A549 (cell line): Measurements from ENCODE around the gene HECTD4. TPM values are rescaled to one million over a fixed set of nuclear protein-coding genes. Genes with fewer than 3 reads are reported as not detected.
"Not testable (repeated sequence)": the region's sequence is repeated elsewhere in the genome, so short reads cannot be mapped to it uniquely, and the experiment has no call there.

Experiments used
- ATAC-seq, 2 experiments: fragments of 200-7000 bp in 1 of 2; fragments of >200 bp in 1 of 2; cut with Nextera tagmentation in 1 of 2; cut with Tn5 transposase in 1 of 2; 3 replicates each; pipeline versions ENCODE4 v1.8.0 to v1.9.1; 2018 to 2020; ENCODE audit warnings: mild to moderate bottlenecking in 1 of 2, moderate library complexity in 1 of 2
- CTCF ChIA-PET: fragments of 300-600 bp; sonication (Branson Sonifier 250); formaldehyde crosslinking; extraction: SDS; loops from one replicate; lab custom pipeline; 2021; ENCODE audit warnings: antibody characterized with exemption, inconsistent platforms; lab: Yijun Ruan, JAX
- POLR2A ChIA-PET: fragments of 350-600 bp; formaldehyde crosslinking; extraction: SDS; loops from one replicate; lab custom pipeline; 2021; ENCODE audit warnings: antibody characterized with exemption, inconsistent platforms; lab: Yijun Ruan, JAX
- DNase-seq, 2 experiments: peaks; one replicate each; pipeline versions ENCODE4 v3.0.0 to v3.0.0-alpha.2; 2011 to 2016; ENCODE audit warnings: low read depth in 1 of 2, low spot score in 1 of 2
- FAIRE-seq: peaks from 2 replicates; lab custom pipeline; 2011; peaks lifted over from hg19 to GRCh38; lab: Jason Lieb, UNC
- H3K27ac ChIP-seq, 2 experiments: fragments of >200 bp; sonication (Bioruptor Twin); formaldehyde crosslinking; 3 replicates each; pipeline ENCODE4 v1.5.1; 2016 to 2017
- H3K4me1 ChIP-seq: fragments of >200 bp; sonication (Bioruptor Twin); formaldehyde crosslinking; 3 replicates; pipeline ENCODE4 v1.6.1; 2016
- H3K4me2 ChIP-seq: fragments of >200 bp; sonication (Bioruptor Twin); formaldehyde crosslinking; 3 replicates; pipeline ENCODE4 v1.6.1; 2016
- H3K4me3 ChIP-seq: fragments of >200 bp; sonication (Bioruptor Twin); formaldehyde crosslinking; 3 replicates; pipeline ENCODE4 v1.5.1; 2016
- H3K9me3 ChIP-seq: fragments of >200 bp; sonication (Bioruptor Twin); formaldehyde crosslinking; 3 replicates; pipeline ENCODE4 v1.6.1; 2016
- CBX8 ChIP-seq: fragments of 200-600 bp; sonication (generic); IDR thresholded peaks from 2 replicates; pipeline ENCODE4 v1.6.1; 2016
- CEBPB ChIP-seq, 2 experiments: fragments of >200 bp in 1 of 2; sonication (Bioruptor Twin) in 1 of 2; formaldehyde crosslinking in 1 of 2; IDR thresholded peaks; 2 replicates each; pipeline ENCODE4 v1.6.1; 2012 to 2016
- E2F6 ChIP-seq: IDR thresholded peaks from 2 replicates; pipeline ENCODE4 v1.6.1; 2012; ENCODE audit warnings: low read depth, borderline replicate concordance
- EHMT2 ChIP-seq: fragments of 200-600 bp; sonication (generic); IDR thresholded peaks from 2 replicates; pipeline ENCODE4 v1.6.1; 2016; ENCODE audit warnings: antibody characterized with exemption, low read depth, mild to moderate bottlenecking, moderate library complexity
- EP300 ChIP-seq, 2 experiments: fragments of >200 bp; sonication (Bioruptor Twin); formaldehyde crosslinking; IDR thresholded peaks; 2 replicates in 1 of 2; 3 replicates in 1 of 2; pipeline ENCODE4 v1.6.1; 2016 to 2017
- FOSB ChIP-seq: fragments of 250-450 bp; sonication (Bioruptor Pico); IDR thresholded peaks from 2 replicates; pipeline ENCODE4 v1.5.0; 2020; ENCODE audit warnings: mild to moderate bottlenecking, moderate library complexity
- HDAC2 ChIP-seq: fragments of 200-600 bp; sonication (generic); IDR thresholded peaks from 2 replicates; pipeline ENCODE4 v1.6.1; 2016
- HES2 ChIP-seq: fragments of >200 bp; sonication (Bioruptor Twin); formaldehyde crosslinking; IDR thresholded peaks from 2 replicates; pipeline ENCODE4 v1.6.1; 2016
- HMGXB4 ChIP-seq: fragments of 250-450 bp; sonication (Bioruptor Pico); IDR thresholded peaks from 2 replicates; pipeline ENCODE4 v1.5.0; 2021; ENCODE audit warnings: mild to moderate bottlenecking, moderate library complexity, borderline replicate concordance
- HOXA7 ChIP-seq: fragments of 250-450 bp; sonication (Bioruptor Pico); IDR thresholded peaks from 2 replicates; pipeline ENCODE4 v1.5.0; 2020; ENCODE audit warnings: mild to moderate bottlenecking, moderate library complexity
- JUNB ChIP-seq: fragments of >200 bp; sonication (Bioruptor Twin); formaldehyde crosslinking; IDR thresholded peaks from 2 replicates; pipeline ENCODE4 v1.6.1; 2016
- KDM5A ChIP-seq: fragments of 200-600 bp; sonication (generic); IDR thresholded peaks from 2 replicates; pipeline ENCODE4 v1.6.1; 2016; ENCODE audit warnings: antibody characterized with exemption, mild to moderate bottlenecking
- REST ChIP-seq: fragments of 200-600 bp; sonication (generic); IDR thresholded peaks from 2 replicates; pipeline ENCODE4 v1.6.1; 2016; ENCODE audit warnings: antibody characterized with exemption, mild to moderate bottlenecking, moderate library complexity
- TFCP2L1 ChIP-seq: fragments of 250-450 bp; sonication (Bioruptor Pico); IDR thresholded peaks from 2 replicates; pipeline ENCODE4 v1.5.0; 2021; ENCODE audit warnings: mild to moderate bottlenecking
- ZNF302 ChIP-seq: fragments of 250-450 bp; sonication (Bioruptor Pico); IDR thresholded peaks from 2 replicates; pipeline ENCODE4 v1.9.0; 2021; ENCODE audit warnings: inconsistent platforms, mild to moderate bottlenecking, moderate library complexity
- ZSCAN20 ChIP-seq: fragments of 250-450 bp; sonication (Bioruptor Pico); IDR thresholded peaks from 2 replicates; pipeline ENCODE4 v1.8.0; 2022; ENCODE audit warnings: mild to moderate bottlenecking, moderate library complexity
- WGBS: methylation state at CpG from one replicate; pipeline ENCODE4 v1.1.6; 2017; ENCODE audit errors: missing lambda C conversion rate; 5-methylcytosine and 5-hydroxymethylcytosine counted together
- polyA plus RNA-seq, 4 experiments: library from polyadenylated mRNA; depleted of rRNA in 3 of 4; stranded (reverse); fragments of >200 nt; fragmentation: RNase III in 1 of 4; extraction: RNeasy Plus Mini Kit Qiagen cat#74134 plus additional on column Dnase treatment in 1 of 4; gene quantifications; 2 replicates in 3 of 4; 3 replicates in 1 of 4; pipeline ENCODE4 v1.2.3, GENCODE V29; 2011 to 2017

HECTD4 gene
- polyA plus RNA-seq, 2 of the 4 experiments (the other 2 are of a cell fraction) = 9.9 to 14.7 TPM

GRCh38 chr12:112340230-112340629 lies 42.0 kb downstream of the HECTD4 start (continued):
- TF ChIP-seq REST (no peak), KDM5A (no peak)
- TF ChIP-seq, all 56 proteins: peak for 0

- H3K4me3 ChIP-seq, CTCF ChIA-PET, ATAC-seq: not testable (repeated sequence)
Measured at GRCh38 chr12:112334999-112335398, 47.2 kb downstream of the HECTD4 start.

GRCh38 chr12:112333019-112333418 lies 49.2 kb downstream of the HECTD4 start:
- TF ChIP-seq HMGXB4 = no peak
- TF ChIP-seq HES2 = no peak
- no peak for TF ChIP-seq TFCP2L1 (CRISPR knock-in tag)
- no peak for TF ChIP-seq EHMT2
- no peak for TF ChIP-seq E2F6
- TF ChIP-seq ZNF302 (CRISPR knock-in tag) = no peak
- no peak for TF ChIP-seq ZSCAN20
- TF ChIP-seq CEBPB (IDR thresholded peaks at IDR 0.05) = no peak
- TF ChIP-seq JUNB = no peak
- TF ChIP-seq FOSB (CRISPR knock-in tag) = no peak
- TF ChIP-seq HOXA7 (CRISPR knock-in tag) = no peak
- no peak for TF ChIP-seq HDAC2
- no peak for TF ChIP-seq CBX8
- Histone ChIP-seq H3K9me3 (no peaks in the 10 kb centered on the region), H3K27ac (no peak overlapping the region), H3K4me2 (no peak overlapping the region), H3K4me3 (no peak overlapping the region), H3K4me1 (no peaks in the 10 kb centered on the region)
- no peak for DNase-seq
- CTCF ChIA-PET = interaction anchor here (0.5 to 1.1 kb wide), 3 partner anchors 11 to 477 kb away, joined by 3 to 5 read pairs (median 4); no protein-coding TSS in a partner anchor
- 68% methylated on average over 3 of the region's 3 CpGs for WGBS
- no peak for FAIRE-seq
- no peak for ATAC-seq
- POLR2A ChIA-PET = no interaction called here

More at GRCh38 chr12:112334999-112335398, 47.2 kb downstream of the HECTD4 start:
- DNase-seq, H3K4me2 ChIP-seq, H3K9me3 ChIP-seq, POLR2A ChIA-PET, FAIRE-seq, H3K4me1 ChIP-seq, H3K27ac ChIP-seq: not testable (repeated sequence)
- WGBS = 87% methylated on average over 1 of the region's 1 CpG

GRCh38 chr12:112331886-112332285 lies 50.3 kb downstream of the HECTD4 start:
- WGBS = 90% methylated on average over 4 of the region's 4 CpGs
- DNase-seq = no peak

More at GRCh38 chr12:112331886-112332285, 50.3 kb downstream of the HECTD4 start:
- TF ChIP-seq REST (no peak), EP300 (IDR thresholded peaks at IDR 0.05) (no peak)
- no peak for FAIRE-seq
- CTCF ChIA-PET = interaction anchor here (0.6 to 1.1 kb wide), 2 partner anchors 12 to 700 kb away, joined by 3 to 5 read pairs; no protein-coding TSS in a partner anchor
- POLR2A ChIA-PET = no interaction called here
- Histone ChIP-seq H3K9me3 (no peaks in the 10 kb centered on the region), H3K27ac (no peak overlapping the region), H3K4me3 (no peak overlapping the region), H3K4me1 (no peaks in the 10 kb centered on the region), H3K4me2 (no peak overlapping the region)
- ATAC-seq = no peak
